ENCODE measurements around the gene CHCHD5. TPM values are rescaled to one million over a fixed set of nuclear protein-coding genes. Genes with fewer than 3 reads are reported as not detected.

Gene CHCHD5
- total RNA-seq, 2 experiments from 2014 or later: 25.4 to 27.8 TPM

DNA sequence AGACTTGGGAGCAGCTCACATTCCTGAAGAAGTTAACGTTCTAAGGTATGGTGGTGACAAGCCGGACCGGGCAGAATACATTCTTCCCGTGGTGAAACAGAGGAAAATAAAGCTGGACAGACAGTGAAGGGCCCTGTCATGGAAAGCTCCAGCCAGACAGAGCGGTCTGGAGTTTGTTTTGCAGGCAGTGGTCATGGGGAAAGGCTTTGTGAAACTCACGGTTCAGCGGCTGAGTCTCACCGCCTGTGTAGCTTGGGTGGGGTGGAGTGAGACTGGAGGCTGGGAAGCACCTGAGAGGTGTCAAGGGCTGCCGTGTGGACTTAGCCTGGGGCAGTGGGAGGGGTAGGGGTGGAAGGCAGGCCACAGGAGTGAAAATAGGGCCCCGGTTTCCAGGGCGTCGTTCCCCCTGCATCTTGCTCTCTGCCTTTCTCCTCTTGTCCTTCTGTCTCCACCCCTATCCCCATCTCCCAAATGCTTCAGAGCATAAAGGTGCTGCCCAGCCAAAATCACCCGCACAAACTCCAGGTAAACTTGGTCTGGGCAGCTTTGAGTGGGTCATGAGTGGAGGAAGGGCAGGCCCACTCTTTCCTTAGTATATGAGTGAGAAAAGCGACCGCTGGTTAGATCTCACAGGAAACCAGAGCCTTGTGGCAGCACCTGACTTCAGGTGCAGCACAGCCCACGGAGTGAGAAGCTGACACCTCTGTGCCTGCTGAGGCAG is 49.9 kb downstream of the CHCHD5 start:
- CTCF ChIA-PET: interaction anchor here (1.1 to 12.1 kb wide), 6 partner anchors 8 to 92 kb away, joined by 4 to 155 read pairs (median 22); partner anchors contain the start of gene SLC20A1
- Mint-ChIP-seq H3K27ac (no peak overlapping the region), H3K4me3 (no peak overlapping the region)

GRCh38 chr2:112634874-112635157 is 50.4 kb downstream of the CHCHD5 start:
- Mint-ChIP-seq H3K27ac (no peak overlapping the region), H3K4me3 (no peak overlapping the region), H3K36me3 (no peaks in the 10 kb centered on the region), H3K27me3 (peaks cover 11% of the 10 kb centered on the region), H3K9me3 (ENCODE audit: low read depth) (no peaks in the 10 kb centered on the region), H3K4me1 (peaks cover 69% of the 10 kb centered on the region)
- DNase-seq (no peak), ATAC-seq (no peak)
- CTCF ChIA-PET: interaction anchor here (1.0 to 5.5 kb wide), 5 partner anchors 9 to 91 kb away, joined by 4 to 36 read pairs (median 7); partner anchors contain the start of gene SLC20A1

More for the DNA sequence above, 49.9 kb downstream of the CHCHD5 start:
- DNase-seq: no peak
- Mint-ChIP-seq H3K9me3 (ENCODE audit: low read depth) (no peaks in the 10 kb centered on the region), H3K36me3 (no peaks in the 10 kb centered on the region), H3K27me3 (peaks cover 13% of the 10 kb centered on the region), H3K4me1 (peaks cover 72% of the 10 kb centered on the region)
- no peak for ATAC-seq

- Mint-ChIP-seq H3K4me3 (no peak overlapping the region), H3K27me3 (peaks cover 10% of the 10 kb centered on the region), H3K36me3 (no peaks in the 10 kb centered on the region), H3K9me3 (ENCODE audit: low read depth) (no peaks in the 10 kb centered on the region), H3K4me1 (peaks cover 69% of the 10 kb centered on the region), H3K27ac (peak overlapping the region; percentile 45)
- DNase-seq (peak; percentile 60), ATAC-seq (peak; percentile 27)
- CTCF ChIA-PET: interaction anchor here (1.1 to 5.5 kb wide), 3 partner anchors 11 to 90 kb away, joined by 3 to 36 read pairs (median 4); no protein-coding TSS in a partner anchor
Observed at GRCh38 chr2:112636605-112637288, 52.3 kb downstream of the CHCHD5 start.

GRCh38 chr2:112637289-112637660 is 52.9 kb downstream of the CHCHD5 start:
- no peak for ATAC-seq
- no peak overlapping the region for H3K27ac Mint-ChIP-seq
- DNase-seq: no peak
- CTCF ChIA-PET: interaction anchor here (1.3 to 5.5 kb wide), 2 partner anchors 11 to 89 kb away, joined by 4 to 36 read pairs; no protein-coding TSS in a partner anchor
- peaks cover 10% of the 10 kb centered on the region for H3K27me3 Mint-ChIP-seq
- no peaks in the 10 kb centered on the region for H3K36me3 Mint-ChIP-seq
- H3K4me1 Mint-ChIP-seq: peaks cover 64% of the 10 kb centered on the region
- no peak overlapping the region for H3K4me3 Mint-ChIP-seq
- no peaks in the 10 kb centered on the region for H3K9me3 Mint-ChIP-seq (ENCODE audit: low read depth)

Other genes starting within 250 kb of the CHCHD5 start
- 10 to 100 TPM in 1 of 2 experiments, 1 to 10 TPM in 1; 8.4 to 13.1 TPM for gene RGPD8, start 151.0 kb upstream of the CHCHD5 start, total RNA-seq
- gene TTL, start 102.5 kb upstream of the CHCHD5 start, total RNA-seq: 10 to 100 TPM; 33.0 to 41.2 TPM
- 10 to 100 TPM; 33.7 to 54.9 TPM for gene POLR1B, start 42.1 kb upstream of the CHCHD5 start, total RNA-seq
- 100 to 1,000 TPM; 134 to 146 TPM for gene SLC20A1, start 61.3 kb downstream of the CHCHD5 start, total RNA-seq
- not detected for gene NT5DC4, start 136.4 kb downstream of the CHCHD5 start, total RNA-seq
- gene CKAP2L, start 180.0 kb downstream of the CHCHD5 start, total RNA-seq: 10 to 100 TPM; 62.2 to 68.8 TPM
- 1 to 10 TPM in 1 of 2 experiments, under 1 TPM in 1; 0.23 to 3.1 TPM for gene IL1A, start 199.9 kb downstream of the CHCHD5 start, total RNA-seq

All from activated CD8-positive, alpha-beta memory T cell treated with anti-CD3 and anti-CD28 coated beads, Interleukin-2, amount 10 ng/mL, durations not matched to agents 7 days and 5 days (primary cell).